ENCODE data around the gene ZNF71. TPM values are rescaled to one million over a fixed set of nuclear protein-coding genes. Genes with fewer than 3 reads are reported as not detected.
"Not testable (repeated sequence)": the region's sequence is repeated elsewhere in the genome, so short reads cannot be mapped to it uniquely, and the experiment has no call there.

ZNF71 gene
- total RNA-seq, 1 experiment from 2014 or later = not detected

- DNase-seq (ENCODE audit: low spot score) = no peak
Observed at GRCh38 chr19:56622374-56622773, 27.3 kb downstream of the ZNF71 start.

- DNase-seq (ENCODE audit: low spot score) = no peak
Observed at GRCh38 chr19:56623006-56623405, 27.9 kb downstream of the ZNF71 start.

DNA sequence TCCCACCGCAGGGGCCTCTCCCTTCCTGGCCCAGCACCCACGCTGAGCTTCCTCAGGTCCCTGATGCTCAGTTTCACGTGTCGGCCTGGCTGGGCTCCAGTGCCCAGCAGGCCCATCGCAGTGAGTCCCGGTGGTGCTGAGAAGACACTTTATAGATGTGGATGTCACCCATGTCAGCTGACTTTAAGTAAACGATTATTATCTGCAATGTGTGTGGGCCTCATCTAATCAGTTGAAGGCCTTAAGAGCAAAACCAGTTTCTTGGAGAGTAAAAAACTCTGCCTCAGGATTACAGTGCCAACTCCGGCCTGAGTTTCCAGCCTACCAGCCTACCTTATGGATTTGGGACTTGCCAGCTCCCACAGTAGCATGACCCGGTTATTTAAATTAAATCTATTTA lies 30.6 kb downstream of the ZNF71 start:
- DNase-seq (ENCODE audit: low spot score) = no peak

DNA sequence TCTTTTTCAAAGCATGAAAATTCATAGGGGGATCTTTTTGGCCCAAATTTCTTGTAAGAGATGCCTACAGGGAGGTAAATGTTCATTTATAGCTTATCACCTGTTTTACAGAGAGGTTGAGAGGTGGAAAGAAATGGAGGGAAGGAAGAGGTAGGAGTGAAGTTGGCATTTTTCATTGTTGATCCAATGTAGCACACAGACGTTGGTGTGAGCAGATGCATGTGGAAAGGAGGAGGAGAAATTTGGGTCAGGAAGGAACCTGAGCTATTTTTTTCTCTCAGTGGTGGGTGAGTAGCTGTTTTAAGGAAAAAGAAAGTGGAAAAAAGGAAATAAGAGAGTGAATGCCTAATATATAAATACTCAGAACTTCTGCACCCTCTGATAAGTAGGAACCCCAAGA lies 37.9 kb downstream of the ZNF71 start:
- no peak for DNase-seq (ENCODE audit: low spot score)

- DNase-seq (ENCODE audit: low spot score) = peak; percentile 69
Observed at GRCh38 chr19:56637976-56638555, 43.0 kb downstream of the ZNF71 start.

- peak; percentile 22 for DNase-seq (ENCODE audit: low spot score)
Observed at GRCh38 chr19:56639217-56639616, 44.1 kb downstream of the ZNF71 start.

GRCh38 chr19:56642711-56643459 lies 47.8 kb downstream of the ZNF71 start, which contains the start of gene SMIM17:
Gene SMIM17 (plus strand): TSS chr19:56643159. CDS start chr19:56645668, 2,509 bp downstream.
- DNase-seq (ENCODE audit: low spot score) = no peak

GRCh38 chr19:56643460-56643955 lies 48.4 kb downstream of the ZNF71 start:
- DNase-seq (ENCODE audit: low spot score) = no peak

GRCh38 chr19:56654151-56654550 lies 59.0 kb downstream of the ZNF71 start:
- no peak for DNase-seq (ENCODE audit: low spot score)

DNA sequence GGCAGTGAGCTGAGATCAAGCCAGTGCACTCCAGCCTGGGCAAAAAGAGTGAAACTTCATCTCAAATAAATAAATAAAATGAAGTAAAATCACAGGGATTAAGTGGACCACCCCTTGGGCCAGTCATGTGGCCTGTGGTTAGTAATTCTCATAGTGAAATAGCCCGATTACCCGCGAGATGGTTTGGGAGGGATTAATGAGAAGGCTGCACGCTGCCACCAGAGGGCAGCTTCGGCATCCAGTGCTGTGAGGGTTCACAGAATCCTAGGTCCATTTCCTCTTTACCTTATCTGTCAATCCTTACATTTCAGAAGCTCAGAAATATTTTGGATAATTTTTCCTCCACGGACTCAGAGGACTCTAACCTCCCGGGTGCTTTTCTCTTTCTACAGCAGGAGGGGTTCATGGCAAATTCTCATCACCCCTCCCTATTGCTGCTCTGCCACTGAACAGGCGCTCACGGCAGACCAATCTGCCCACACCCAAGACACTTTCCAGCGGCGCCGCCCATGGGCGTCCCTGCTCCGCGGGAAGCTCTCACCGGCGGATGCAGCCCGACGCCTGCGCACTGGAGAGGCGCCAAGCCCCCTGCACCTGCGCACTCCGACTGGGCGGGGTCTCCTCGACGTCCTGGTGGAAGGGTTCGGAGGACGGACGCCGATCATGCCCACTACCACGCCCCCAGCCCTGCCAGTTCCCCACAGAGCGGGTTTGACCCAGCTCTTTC lies 65.4 kb downstream of the ZNF71 start:
- no peak for DNase-seq (ENCODE audit: low spot score)

DNA sequence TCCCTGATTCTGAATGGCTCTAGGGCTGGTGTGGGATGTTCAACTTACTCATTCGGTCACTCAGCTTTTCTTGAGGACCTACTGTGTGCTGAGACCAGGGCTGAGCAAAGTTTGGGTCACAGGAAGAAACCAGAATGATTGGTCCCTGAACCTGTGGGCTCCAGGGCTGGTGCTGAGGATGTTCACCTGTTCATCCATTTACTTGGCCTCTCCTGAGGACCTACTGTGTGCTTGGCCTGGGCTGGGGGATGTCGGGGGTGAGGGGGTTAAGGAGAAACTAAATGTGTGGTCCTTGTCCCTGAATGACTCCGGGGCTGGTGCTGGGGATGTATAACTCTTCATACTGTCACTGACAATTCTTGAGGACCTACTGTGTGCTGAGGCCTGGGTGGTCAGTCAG lies 66.1 kb downstream of the ZNF71 start:
- no peak for DNase-seq (ENCODE audit: low spot score)

DNA sequence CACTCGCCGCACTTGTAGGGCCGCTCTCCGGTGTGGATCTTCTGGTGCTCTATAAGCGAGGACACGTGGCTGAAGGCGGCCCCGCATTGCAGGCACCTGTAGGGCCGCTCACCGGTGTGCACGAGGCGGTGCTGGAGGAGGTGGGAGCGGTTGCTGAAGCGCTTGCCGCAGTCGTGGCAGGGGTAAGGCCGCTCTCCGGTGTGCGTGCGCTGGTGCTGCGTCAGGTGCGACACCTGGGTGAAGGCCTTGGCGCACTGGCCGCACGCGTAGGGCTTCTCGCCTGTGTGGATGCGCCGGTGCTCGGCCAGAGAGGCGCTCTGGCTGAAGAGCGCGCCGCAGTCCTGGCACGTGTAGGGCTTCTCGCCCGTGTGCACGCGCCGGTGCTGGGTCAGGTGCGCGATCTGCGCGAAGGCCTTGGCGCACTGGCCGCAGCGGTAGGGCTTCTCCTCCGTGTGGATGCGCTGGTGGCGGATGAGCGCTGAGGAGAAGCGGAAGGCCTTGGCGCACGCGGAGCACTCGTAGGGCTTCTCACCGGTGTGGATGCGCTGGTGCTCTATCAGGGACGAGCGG lies 68.9 kb downstream of the ZNF71 start:
- DNase-seq (ENCODE audit: low spot score) = no peak

- DNase-seq (ENCODE audit: low spot score) = no peak
Observed at GRCh38 chr19:56664511-56664910, 69.4 kb downstream of the ZNF71 start.

DNA sequence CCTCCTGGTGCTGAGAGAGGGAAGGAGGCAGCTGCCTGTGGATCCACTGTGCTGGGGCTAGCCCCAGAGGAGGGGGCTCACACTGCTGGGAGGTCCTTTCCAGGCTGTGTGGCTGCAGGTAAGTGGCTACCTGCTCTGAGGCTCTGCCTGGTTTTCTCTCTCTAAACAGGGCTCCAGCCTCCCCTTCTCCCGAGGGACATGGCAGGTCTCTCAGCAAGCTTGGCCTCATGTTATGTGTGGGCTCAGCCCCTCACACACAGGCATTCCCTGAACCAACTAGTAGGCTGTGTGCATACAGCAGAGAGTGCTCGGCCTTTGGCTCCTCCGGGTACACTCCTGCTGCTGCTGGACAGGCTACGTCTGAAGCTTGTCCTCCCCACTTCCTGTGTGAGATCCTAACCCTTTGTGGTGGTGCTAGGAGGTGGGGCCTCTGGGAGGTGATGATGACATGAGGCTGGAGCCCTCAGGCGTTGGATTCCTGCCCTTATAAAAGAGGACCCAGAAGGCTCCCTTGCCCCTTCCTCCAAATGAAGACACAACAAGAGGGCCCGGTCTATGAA lies 72.3 kb downstream of the ZNF71 start:
- no peak for DNase-seq (ENCODE audit: low spot score)

GRCh38 chr19:56668676-56669075 lies 73.6 kb downstream of the ZNF71 start:
- DNase-seq (ENCODE audit: low spot score) = no peak

- no peak for DNase-seq (ENCODE audit: low spot score)
Observed at GRCh38 chr19:56670401-56670960, 75.4 kb downstream of the ZNF71 start.

DNA sequence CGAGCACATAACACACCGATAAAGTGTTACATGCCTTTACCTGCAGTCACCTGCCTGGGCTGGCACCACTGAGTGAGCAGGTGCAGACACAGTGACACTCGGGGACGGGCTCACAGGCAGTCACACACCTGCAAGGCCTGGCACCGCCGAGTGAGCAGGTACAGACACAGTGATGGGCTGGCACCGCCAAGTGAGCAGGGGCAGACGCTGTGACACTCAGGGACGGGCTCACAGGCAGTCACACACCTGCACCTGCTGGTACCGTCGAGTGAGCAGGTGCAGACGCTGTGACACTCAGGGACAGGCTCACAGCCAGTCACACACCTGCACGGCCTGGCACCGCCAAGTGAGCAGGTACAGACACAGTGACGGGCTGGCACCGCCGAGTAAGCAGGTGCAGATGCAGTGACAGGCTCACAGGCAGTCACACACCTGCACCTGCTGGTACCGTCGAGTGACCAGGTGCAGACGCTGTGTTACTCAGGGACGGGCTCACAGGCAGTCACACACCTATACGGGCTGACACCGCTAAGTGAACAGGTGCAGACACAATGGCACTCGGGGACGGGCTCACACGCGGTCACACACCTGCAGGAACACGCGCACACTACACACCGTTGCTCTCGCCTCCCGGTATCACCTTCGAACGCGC lies 76.0 kb downstream of the ZNF71 start:
- no peak for DNase-seq (ENCODE audit: low spot score)

GRCh38 chr19:56671613-56671994 lies 76.5 kb downstream of the ZNF71 start, which contains the start of gene ZNF835:
Gene ZNF835 (minus strand): TSS chr19:56671757. CDS start chr19:56665198, 6,559 bp downstream.
- DNase-seq (ENCODE audit: low spot score) = no peak

DNA sequence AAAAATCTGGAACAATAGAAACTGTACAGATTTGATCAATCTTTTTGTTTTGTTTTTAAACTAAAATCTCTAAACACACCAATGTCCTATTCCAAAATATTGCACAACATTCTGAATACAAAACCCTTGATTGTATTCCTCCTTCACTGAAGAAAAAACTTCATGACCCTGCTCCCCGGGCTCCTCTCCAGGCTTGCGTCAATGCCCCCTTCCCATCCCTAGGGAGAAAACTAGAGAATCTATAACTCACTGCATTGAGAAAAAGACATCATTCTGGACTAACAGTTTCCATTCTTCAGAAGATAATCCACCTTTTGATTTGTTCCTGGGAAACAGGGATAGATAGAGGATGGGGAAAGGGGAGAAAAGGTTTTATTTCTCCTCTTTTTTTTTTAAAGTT lies 77.5 kb downstream of the ZNF71 start:
- not testable (repeated sequence) for DNase-seq (ENCODE audit: low spot score)
